Parietal lobe (tissue), 2 donors: ENCODE measurements around the gene BLTP3A. TPM values are rescaled to one million over a fixed set of nuclear protein-coding genes. Genes with fewer than 3 reads are reported as not detected.

Experiments
- small RNA-seq: library from RNA; depleted of rRNA; stranded (forward); fragments of <200 nt; gene quantifications from one replicate; pipeline ENCODE3, GENCODE V24; 2014; ENCODE audit warnings: low replicate concordance
- total RNA-seq: library from RNA; depleted of rRNA; stranded (reverse); fragments of >200 nt; gene quantifications from one replicate; pipeline ENCODE4 v1.2.3, GENCODE V29; 2014

BLTP3A gene, protein sequence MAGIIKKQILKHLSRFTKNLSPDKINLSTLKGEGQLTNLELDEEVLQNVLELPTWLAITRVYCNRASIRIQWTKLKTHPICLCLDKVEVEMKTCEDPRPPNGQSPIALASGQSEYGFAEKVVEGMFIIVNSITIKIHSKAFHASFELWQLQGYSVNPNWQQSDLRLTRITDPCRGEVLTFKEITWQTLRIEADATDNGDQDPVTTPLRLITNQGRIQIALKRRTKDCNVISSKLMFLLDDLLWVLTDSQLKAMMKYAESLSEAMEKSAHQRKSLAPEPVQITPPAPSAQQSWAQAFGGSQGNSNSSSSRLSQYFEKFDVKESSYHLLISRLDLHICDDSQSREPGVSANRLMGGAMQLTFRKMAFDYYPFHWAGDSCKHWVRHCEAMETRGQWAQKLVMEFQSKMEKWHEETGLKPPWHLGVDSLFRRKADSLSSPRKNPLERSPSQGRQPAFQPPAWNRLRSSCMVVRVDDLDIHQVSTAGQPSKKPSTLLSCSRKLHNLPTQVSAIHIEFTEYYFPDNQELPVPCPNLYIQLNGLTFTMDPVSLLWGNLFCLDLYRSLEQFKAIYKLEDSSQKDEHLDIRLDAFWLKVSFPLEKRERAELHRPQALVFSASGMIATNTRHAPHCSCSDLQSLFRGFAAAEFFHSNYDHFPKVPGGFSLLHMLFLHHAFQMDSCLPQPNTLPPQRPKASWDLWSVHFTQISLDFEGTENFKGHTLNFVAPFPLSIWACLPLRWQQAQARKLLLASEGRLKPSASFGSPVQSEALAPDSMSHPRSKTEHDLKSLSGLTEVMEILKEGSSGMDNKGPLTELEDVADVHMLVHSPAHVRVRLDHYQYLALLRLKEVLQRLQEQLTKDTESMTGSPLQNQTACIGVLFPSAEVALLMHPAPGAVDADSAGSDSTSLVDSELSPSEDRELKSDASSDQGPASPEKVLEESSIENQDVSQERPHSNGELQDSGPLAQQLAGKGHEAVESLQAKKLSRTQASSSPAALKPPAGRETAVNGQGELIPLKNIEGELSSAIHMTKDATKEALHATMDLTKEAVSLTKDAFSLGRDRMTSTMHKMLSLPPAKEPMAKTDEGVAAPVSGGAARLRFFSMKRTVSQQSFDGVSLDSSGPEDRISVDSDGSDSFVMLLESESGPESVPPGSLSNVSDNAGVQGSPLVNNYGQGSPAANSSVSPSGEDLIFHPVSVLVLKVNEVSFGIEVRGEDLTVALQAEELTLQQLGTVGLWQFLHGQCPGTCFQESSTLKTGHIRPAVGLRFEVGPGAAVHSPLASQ (N-terminal part only)
- total RNA-seq = 12.2 TPM

DNA sequence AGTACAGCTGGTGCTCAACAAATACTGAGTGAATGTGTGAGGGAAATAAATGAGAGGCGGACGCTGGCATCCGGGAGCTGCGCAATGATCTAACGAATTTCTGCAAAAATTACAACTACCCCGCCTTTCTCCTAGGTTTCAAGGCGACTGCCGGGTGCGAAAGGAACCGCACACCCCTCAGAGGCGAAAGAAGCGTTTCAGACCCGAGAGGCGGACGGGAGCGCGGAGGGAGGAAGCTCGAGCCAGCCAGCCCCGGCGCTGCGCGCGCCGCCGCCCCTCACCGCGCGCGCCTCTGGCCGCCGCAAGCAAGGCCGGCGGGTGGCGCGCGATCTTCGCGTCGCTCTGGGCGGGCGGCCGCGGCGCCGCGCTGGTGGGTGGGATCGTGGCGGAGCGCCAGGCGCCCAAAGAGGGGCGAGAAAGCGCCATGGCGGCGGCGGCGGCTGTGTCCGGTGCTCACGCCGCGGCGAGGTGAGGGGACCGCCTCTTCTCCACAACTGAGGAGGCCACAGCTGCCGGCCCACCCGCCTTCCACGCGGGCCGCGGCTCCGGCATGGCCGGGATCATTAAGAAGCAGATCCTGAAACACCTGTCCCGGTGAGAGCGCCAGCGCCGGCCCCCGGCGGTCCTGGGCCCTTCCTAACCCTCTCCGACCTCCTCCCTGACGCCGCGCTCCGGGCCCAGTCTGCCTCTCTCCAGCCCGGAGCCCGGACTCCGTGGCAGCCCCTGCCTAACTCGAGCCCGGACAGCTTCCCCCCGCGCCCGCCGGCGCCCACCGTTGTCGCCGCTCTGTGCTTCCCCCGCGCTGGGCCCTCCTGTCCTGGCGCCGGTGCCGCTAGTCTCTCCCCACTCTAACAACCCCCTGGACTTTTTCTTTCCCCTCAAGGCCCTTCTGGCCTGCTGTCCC, at the start of gene BLTP3A:
Gene BLTP3A, plus strand, starts transcription at position 383 of the 904 bp plus-strand sequence. Its CDS starts 168 bp downstream, at position 551.

Small RNAs within 50 kb of the gene (small RNA-seq; reads per million reads assigned to genes)
- not detected for gene RF00019

Other genes with a start within 250 kb of the BLTP3A start
- not detected for gene SPDEF, start 235.8 kb upstream of the BLTP3A start, total RNA-seq
- gene ILRUN, start 95.3 kb upstream of the BLTP3A start, total RNA-seq = 22.2 TPM
- gene SNRPC, start 34.6 kb upstream of the BLTP3A start, total RNA-seq = 31.3 TPM
- 26.9 TPM for gene TAF11, start 96.0 kb downstream of the BLTP3A start, total RNA-seq
- 21.3 TPM for gene ANKS1A, start 97.2 kb downstream of the BLTP3A start, total RNA-seq